Osteoblast (primary cell): Measurements from ENCODE around the gene NPFFR1. TPM values are rescaled to one million over a fixed set of nuclear protein-coding genes. Genes with fewer than 3 reads are reported as not detected.
"Not testable (repeated sequence)": the region's sequence is repeated elsewhere in the genome, so short reads cannot be mapped to it uniquely, and the experiment has no call there.

Experiments
- DNase-seq: peaks from one replicate; pipeline ENCODE4 v3.0.0; 2011; ENCODE audit warnings: low spot score, mixed read lengths; ENCODE audit not compliant: insufficient read length; ENCODE audit errors: missing footprints
- H2AFZ ChIP-seq: 2 replicates; pipeline ENCODE4 v1.6.0; 2011; ENCODE audit warnings: mild to moderate bottlenecking, low read length
- H3K27ac ChIP-seq: 2 replicates; pipeline ENCODE4 v1.5.1; 2011; ENCODE audit warnings: mild to moderate bottlenecking, low read depth, low read length, moderate library complexity
- H3K27me3 ChIP-seq: 2 replicates; pipeline ENCODE4 v1.6.0; 2012; ENCODE audit warnings: mild to moderate bottlenecking, control low read depth, inconsistent platforms, low read length, moderate library complexity; ENCODE audit not compliant: insufficient read depth
- H3K36me3 ChIP-seq: 2 replicates; pipeline ENCODE4 v1.5.1; 2011; ENCODE audit warnings: mild to moderate bottlenecking, low read length, control low read depth, moderate library complexity; ENCODE audit not compliant: insufficient read depth
- H3K4me1 ChIP-seq: 2 replicates; pipeline ENCODE4 v1.5.1; 2011; ENCODE audit warnings: mild to moderate bottlenecking, low read length, control low read depth, moderate library complexity; ENCODE audit not compliant: insufficient read depth
- H3K4me2 ChIP-seq: 2 replicates; pipeline ENCODE4 v1.6.0; 2011; ENCODE audit warnings: mild to moderate bottlenecking, low read length; ENCODE audit not compliant: insufficient read depth
- H3K4me3 ChIP-seq: fragments of 200-600 bp; sonication (generic); 3 replicates; pipeline ENCODE4 v1.5.1; 2012; ENCODE audit warnings: mild to moderate bottlenecking, low read length, inconsistent platforms; ENCODE audit not compliant: insufficient read depth
- H3K79me2 ChIP-seq: 2 replicates; pipeline ENCODE4 v1.6.0; 2012; ENCODE audit warnings: mild to moderate bottlenecking, low read length, control low read depth, inconsistent platforms; ENCODE audit not compliant: insufficient read depth
- H3K9me3 ChIP-seq: 2 replicates; pipeline ENCODE4 v1.5.1; 2011; ENCODE audit warnings: low read depth, low read length, control low read depth
- H4K20me1 ChIP-seq: 2 replicates; pipeline ENCODE4 v1.6.0; 2012; ENCODE audit warnings: mild to moderate bottlenecking, low read length, control low read depth; ENCODE audit not compliant: insufficient read depth
- total RNA-seq: library from RNA; depleted of rRNA; stranded (reverse); fragments of >200 nt; gene quantifications from 2 replicates; pipeline ENCODE4 v1.2.3, GENCODE V29; 2012
- TF ChIP-seq, protein P1 (sequence below): IDR thresholded peaks from 2 replicates; pipeline ENCODE4 v1.5.1; 2011; ENCODE audit warnings: mild to moderate bottlenecking, low read depth, low read length, moderate library complexity; ENCODE audit errors: extremely low read depth

Gene NPFFR1
- total RNA-seq, 1 donor: not detected

- H4K20me1 ChIP-seq: no peaks in the 10 kb centered on the region
- peaks cover 30% of the 10 kb centered on the region for H3K27me3 ChIP-seq
- TF ChIP-seq, protein P1, sequence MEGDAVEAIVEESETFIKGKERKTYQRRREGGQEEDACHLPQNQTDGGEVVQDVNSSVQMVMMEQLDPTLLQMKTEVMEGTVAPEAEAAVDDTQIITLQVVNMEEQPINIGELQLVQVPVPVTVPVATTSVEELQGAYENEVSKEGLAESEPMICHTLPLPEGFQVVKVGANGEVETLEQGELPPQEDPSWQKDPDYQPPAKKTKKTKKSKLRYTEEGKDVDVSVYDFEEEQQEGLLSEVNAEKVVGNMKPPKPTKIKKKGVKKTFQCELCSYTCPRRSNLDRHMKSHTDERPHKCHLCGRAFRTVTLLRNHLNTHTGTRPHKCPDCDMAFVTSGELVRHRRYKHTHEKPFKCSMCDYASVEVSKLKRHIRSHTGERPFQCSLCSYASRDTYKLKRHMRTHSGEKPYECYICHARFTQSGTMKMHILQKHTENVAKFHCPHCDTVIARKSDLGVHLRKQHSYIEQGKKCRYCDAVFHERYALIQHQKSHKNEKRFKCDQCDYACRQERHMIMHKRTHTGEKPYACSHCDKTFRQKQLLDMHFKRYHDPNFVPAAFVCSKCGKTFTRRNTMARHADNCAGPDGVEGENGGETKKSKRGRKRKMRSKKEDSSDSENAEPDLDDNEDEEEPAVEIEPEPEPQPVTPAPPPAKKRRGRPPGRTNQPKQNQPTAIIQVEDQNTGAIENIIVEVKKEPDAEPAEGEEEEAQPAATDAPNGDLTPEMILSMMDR: no peak
- no peaks in the 10 kb centered on the region for H3K4me1 ChIP-seq
- no peaks in the 10 kb centered on the region for H3K79me2 ChIP-seq
- no peak for DNase-seq
- no peak overlapping the region for H3K27ac ChIP-seq
- H3K9me3 ChIP-seq: no peaks in the 10 kb centered on the region
- no peak overlapping the region for H3K4me2 ChIP-seq
- no peak overlapping the region for H3K4me3 ChIP-seq
- no peaks in the 10 kb centered on the region for H3K36me3 ChIP-seq
- H2AFZ ChIP-seq: no peak overlapping the region
Observed at GRCh38 chr10:70260259-70260658, 23.5 kb downstream of the NPFFR1 start.

GRCh38 chr10:70258216-70258615 is 25.6 kb downstream of the NPFFR1 start:
- Histone ChIP-seq H3K4me1 (no peaks in the 10 kb centered on the region), H3K27ac (no peak overlapping the region), H3K27me3 (peaks cover 49% of the 10 kb centered on the region), H3K79me2 (no peaks in the 10 kb centered on the region), H3K4me2 (no peak overlapping the region), H4K20me1 (no peaks in the 10 kb centered on the region), H2AFZ (no peak overlapping the region), H3K36me3 (no peaks in the 10 kb centered on the region), H3K4me3 (no peak overlapping the region), H3K9me3 (no peaks in the 10 kb centered on the region)
- TF ChIP-seq, protein P1: no peak
- no peak for DNase-seq

GRCh38 chr10:70257816-70258215 is 26.0 kb downstream of the NPFFR1 start:
- not testable (repeated sequence) for H3K79me2 ChIP-seq, DNase-seq, H3K27ac ChIP-seq, H3K4me1 ChIP-seq, H3K4me2 ChIP-seq, H3K4me3 ChIP-seq, H2AFZ ChIP-seq, H4K20me1 ChIP-seq, H3K9me3 ChIP-seq, H3K36me3 ChIP-seq
- H3K27me3 ChIP-seq: peaks cover 53% of the 10 kb centered on the region

- TF ChIP-seq, protein P1: no peak
- no peaks in the 10 kb centered on the region for H3K79me2 ChIP-seq
- DNase-seq: no peak
- H3K27ac ChIP-seq: no peak overlapping the region
- no peaks in the 10 kb centered on the region for H3K4me1 ChIP-seq
- H3K9me3 ChIP-seq: peaks cover 2% of the 10 kb centered on the region
- peaks cover 60% of the 10 kb centered on the region for H3K27me3 ChIP-seq
- H3K4me3 ChIP-seq: no peak overlapping the region
- no peaks in the 10 kb centered on the region for H3K36me3 ChIP-seq
- no peak overlapping the region for H2AFZ ChIP-seq
- no peak overlapping the region for H3K4me2 ChIP-seq
- no peaks in the 10 kb centered on the region for H4K20me1 ChIP-seq
Observed at GRCh38 chr10:70256463-70256862, 27.3 kb downstream of the NPFFR1 start.
